HuH-7.5 (cell line): Measurements from ENCODE around the gene PINLYP.

Source experiments
- DNase-seq: peaks from one replicate; pipeline ENCODE4 v3.0.0; 2011; ENCODE audit warnings: low spot score

PINLYP gene

DNA sequence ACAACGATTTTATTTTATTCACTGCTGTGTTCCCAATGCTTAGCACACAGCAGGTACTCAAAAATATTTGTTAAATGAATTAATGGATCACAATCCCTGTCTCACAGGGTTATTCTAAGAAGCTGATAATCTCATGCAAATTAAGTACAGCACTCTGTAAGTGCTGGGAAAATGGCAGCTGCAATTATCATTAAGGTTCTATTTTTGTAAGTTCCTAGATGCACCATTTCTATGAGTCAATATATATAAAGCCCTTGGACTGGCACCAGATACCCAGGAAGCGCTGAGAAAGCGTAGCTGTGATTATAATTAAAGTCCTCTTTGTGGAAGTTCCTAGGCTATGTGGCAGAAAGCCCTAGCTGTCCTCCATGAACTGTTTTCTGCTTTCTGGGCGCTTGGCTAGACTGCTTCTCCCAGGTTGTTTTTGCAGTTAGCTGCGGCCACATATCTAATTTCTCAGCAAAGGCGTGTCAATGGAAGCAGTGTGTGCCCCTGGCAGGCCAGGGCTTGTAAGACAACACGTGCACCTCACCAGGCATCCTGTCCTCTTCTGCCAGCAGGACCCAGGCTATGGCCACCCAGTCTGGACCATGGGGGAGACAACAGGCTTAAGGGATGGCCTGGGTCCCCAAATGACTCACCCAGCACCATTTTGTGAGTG lies 31.1 kb downstream of the PINLYP start:
- DNase-seq: no peak

DNA sequence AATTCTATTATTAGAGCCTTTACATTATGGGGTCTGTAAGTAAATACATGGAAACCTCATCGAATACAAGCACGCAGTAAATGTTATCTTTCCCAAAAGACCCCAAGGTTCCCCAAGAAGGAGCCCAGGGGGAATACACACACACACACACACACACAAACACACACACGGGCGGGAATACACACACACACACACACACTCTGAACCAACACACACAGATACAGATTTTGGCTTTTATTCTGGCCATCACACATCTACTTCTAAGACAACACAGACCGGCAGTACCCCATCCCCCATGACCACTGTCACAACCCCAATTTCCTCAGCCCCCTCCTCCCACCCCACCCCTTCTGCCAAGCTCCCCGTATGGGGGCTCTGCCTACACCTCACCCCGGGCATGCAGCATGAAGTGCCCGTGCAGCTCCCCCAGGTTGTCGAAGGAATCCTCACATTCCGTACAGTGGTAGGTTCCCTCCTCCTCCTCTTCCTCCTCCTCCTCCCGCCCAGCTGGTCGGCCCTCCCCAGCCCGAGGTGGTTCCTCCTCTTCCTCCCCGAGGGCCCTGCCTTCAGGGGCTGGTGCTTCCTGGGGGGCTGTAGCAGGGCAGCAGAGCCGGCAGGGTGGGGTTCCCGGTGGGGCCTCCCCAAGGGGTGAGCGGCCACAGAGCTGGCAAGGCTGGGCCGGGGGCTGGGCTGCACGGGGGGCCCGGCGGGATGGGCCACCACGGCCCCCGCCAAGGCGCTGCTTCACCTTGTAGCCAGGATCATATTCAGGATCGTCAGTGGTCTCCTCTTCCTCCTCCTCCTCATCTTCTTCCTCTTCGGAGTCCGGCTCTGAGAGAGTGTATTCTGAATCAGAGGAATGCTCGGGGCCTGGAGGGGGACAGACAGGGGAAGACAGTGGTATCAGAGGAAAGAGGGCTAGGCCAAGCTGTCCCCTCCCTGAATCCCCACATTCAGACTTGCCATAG lies 31.9 kb downstream of the PINLYP start:
- DNase-seq: no peak

DNA sequence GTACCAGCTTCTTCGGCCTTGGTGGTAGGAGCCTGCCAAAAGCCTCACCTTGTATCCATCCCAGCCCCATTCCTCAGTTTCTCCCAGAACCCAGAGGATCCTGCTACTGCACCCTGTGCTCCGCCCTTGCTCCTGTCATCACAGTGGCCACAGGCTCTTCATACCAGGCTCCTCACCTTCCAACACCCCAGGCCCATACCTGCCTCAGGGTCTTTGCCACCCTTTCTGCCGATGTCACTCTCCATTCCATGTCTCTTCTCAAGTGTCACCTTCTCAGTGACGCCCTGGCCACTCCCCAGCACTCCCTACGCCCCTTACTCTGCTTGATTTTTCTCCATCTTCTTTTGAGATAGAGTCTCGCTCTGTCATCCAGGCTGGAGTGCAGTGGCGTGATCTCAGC lies 34.3 kb downstream of the PINLYP start:
- no peak for DNase-seq

DNA sequence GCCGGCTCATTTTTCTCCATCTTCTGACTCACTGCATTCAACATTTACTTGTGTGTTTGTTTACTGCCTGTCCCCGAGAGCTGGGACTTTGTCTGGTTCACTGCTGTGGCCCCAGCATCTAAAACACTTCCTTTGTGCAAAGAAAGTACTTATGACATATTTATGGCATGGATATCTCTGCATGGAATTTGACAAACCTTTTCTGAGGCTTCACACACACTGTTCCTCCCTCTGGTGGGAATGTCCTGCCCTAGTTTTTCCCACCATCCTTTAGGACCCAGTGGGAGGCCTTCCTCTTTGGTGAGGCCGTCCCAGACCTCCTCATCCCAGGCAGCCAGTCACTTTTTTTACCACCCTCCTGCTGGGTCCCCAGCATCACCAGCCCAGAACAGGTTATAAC lies 34.9 kb downstream of the PINLYP start:
- DNase-seq: no peak

DNA sequence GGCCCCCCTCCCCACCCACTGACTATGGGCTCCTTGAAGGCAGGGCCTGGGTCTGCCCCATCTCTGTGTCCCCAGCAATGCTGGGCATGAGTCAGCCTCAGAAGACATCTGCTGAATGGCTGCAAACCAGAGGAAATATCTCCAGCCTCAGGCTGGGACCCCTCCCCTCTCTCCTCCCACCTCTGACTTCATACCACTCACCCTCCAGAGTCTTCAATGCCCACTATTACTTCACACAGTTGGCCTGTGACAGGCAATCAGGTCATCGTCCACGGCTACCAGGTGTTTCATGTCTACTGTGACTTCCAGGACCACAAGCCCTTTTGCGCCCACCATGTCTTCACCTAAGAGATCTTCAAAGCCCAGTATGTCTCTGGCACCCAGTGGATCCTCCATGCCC lies 36.2 kb downstream of the PINLYP start, which contains the start of gene SRRM5:
Gene SRRM5, plus strand, starts transcription at position 301 of the 400 bp plus-strand sequence. Its CDS starts 34 bp downstream, at position 335.
- DNase-seq: no peak

DNA sequence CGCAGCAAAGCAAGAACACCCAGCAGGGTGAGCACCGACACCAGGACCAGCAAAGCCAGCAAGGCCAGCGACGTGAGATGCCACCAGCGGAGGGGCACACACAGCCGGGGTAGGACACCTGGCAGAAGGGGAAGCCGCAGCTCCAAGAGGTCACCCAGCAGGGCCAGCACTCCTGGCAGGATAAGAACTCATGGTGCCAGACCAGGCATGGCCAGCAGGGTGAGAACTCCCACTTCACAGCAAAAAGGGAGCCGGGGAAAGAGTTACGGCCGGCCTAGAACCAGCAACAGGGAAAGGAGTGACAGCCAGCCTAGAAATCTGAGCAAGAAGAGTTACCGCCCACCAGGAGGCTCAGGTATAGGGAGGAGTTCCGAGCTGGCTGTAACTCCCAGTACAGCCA lies 36.8 kb downstream of the PINLYP start:
- no peak for DNase-seq

DNA sequence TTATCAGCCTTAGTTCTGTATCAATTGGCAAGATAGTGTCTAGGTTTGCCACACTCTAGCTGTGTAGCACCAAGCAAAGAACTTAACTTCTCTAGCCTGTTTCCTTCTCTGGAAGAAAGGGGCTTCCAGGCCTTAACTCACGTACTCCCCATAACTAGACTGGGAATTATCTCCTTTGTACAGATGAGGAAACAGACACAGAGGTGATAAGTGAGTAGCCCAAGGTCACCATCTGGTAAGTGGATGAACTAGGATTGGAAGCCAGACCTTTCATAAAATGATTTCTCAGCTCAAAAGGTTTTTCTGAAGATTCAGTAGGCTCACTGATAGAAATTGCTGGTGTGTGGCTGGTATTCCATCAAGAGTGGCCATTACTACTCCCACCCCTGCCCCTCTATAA lies 40.7 kb downstream of the PINLYP start:
- DNase-seq: no peak

DNA sequence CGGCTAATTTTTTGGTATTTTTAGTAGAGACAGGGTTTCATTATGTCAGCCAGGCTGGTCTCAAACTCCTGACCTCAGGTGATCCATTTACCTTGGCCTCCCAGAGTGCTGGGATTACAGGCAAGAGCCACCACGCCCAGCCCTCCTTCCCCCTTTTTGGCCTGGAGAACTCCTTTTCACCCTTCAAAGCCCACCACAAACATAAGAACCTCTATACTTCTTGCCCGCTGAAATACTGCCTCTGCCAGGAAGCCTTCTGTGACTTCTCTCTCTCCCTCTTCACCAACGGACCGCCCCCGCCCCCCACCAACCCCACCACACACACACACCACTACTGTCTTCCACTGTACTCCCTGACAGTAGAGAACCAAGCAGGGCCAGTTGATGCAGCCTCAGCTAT lies 41.4 kb downstream of the PINLYP start:
- no peak for DNase-seq

DNA sequence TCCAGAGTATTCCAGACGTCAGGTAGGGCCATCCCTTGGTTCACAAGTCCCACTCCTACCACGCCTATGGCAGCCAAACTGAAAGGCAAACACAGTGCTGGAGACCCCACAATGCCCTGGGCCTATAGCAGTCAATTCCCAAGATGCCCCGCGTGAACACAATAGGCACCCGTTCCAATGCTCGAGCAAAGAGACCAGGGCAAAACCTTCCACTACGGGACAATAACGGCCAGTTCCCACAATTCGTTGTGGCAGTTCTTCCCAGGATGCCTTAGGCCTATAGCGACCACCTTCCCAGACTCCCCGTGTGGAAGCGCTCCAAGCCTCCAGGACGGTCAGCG lies 43.3 kb downstream of the PINLYP start:
- DNase-seq: peak; percentile 77

DNA sequence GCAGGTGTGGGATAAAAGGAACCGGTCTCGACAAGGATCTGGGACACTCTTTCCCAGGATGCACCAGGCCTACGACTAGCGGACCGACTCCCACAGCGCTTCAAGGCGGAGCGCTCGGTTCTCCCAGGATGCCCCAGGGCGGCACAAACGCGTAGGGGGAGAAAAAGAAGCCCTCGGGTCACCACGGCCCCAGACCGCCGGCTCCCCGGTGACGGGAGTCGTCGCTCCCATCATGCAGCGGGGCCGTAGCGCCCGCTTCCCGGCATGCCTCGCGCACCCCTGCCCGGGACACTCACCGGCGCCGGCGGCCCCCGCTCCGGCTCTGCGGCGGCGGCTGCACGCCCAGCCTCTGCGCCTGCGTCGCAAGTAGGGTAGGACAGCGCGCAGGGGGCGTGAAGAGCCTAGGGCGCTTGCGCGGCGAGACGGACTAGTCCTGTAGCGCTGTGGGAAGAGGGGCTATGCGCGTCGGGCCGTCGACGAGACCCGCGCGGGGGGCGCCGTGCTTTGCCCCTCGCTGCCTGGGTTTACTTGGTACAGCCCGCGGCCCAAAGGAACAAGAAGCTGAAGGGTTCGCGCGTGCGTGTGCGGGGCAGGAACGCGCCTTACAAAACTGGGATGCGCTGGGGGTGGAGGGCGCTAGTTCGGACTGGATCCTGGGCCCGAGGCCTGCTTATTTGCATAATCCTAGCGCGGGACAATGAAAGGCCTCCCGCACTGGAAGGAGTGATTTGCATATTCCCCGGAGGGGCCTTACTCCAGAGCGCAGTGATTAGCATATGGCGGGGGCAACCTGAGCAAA lies 43.9 kb downstream of the PINLYP start, which contains the start of gene ZNF428:
Gene ZNF428, minus strand, starts transcription at position 368 of the 799 bp plus-strand sequence. CDS start 5,325 bp downstream, outside the sequence.
- DNase-seq: peak; percentile 92

DNA sequence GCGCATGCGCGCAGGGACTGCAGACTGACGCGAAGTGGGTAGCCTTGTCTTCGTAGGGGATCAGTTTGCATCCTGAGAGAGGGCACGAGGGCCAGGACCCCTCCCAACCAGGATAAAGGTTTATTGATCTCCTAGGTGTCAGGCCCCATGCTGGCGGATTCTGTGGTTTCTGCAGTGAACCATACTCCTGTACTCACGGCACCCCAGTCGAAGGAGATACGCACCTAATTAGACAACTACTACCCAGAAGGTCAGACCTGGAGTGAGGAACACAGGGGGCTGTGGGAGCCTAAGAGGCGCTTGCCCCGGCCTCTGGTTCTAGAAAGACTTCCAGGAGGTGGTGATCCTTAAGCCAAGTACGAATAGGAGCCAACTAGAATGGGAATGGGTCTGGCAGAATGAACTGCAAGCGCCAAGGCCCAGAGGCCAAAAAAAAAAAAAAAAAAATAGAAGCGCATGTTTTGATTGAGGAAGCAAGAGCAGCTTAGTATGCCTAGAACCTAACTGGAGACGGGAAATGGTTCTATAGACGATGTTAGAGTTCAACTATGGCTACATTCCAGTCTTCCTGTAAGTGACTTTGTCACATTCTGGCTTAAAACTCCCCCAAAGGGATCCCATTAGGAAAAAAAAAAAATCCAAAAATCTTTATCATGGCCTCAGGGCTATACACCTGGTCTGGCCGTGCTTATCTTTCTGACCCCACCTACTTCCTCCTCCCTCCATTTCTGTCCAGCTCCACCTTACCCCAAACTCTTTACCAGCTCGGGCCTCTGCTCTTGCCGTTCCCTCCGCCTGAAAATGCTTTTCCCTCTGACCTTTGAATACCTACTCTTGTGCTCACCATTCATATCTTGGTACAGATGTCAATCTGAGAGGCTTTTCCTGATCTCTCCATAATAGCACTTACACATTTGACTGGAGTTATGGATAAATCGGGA lies 44.7 kb downstream of the PINLYP start:
- DNase-seq: no peak

DNA sequence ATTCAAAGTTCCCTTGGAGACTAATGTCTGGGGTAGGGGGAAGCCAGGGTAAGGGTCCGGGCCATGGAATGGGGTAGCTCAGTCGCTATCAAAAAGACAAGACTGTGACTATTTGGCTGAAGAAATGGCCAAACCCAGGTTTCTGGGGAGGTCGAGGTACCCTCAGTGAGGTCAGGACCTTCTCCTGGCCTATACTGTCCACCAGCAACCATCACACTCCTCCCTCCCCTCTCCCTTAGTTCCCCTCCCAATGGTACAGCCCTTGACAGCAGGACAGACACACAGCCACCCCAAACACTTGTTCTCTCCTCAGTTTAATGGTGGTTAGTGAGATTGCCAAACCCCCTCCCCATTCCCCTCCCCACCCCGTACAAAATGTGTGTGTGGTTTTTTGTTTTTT lies 46.5 kb downstream of the PINLYP start:
- no peak for DNase-seq

DNA sequence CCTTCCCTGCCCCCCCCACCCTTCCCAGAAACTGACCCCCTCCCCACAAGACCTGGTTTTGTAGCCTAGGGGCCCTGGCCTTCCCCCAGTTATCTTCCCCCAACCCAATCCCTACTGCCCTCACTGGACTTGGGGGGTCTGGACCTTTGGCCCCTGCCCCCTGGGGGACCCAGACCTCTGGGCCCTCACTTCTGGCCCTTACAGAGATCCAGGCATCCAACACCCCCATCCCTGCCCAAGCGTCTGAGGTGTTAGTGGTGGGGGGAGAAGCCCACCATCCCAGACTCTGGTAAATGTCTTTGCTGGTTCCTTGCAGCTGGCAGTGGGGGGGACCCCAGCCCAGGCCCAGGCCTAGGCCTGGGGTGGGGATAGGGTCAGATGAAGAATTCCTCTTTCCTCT lies 47.4 kb downstream of the PINLYP start:
- DNase-seq: no peak

DNA sequence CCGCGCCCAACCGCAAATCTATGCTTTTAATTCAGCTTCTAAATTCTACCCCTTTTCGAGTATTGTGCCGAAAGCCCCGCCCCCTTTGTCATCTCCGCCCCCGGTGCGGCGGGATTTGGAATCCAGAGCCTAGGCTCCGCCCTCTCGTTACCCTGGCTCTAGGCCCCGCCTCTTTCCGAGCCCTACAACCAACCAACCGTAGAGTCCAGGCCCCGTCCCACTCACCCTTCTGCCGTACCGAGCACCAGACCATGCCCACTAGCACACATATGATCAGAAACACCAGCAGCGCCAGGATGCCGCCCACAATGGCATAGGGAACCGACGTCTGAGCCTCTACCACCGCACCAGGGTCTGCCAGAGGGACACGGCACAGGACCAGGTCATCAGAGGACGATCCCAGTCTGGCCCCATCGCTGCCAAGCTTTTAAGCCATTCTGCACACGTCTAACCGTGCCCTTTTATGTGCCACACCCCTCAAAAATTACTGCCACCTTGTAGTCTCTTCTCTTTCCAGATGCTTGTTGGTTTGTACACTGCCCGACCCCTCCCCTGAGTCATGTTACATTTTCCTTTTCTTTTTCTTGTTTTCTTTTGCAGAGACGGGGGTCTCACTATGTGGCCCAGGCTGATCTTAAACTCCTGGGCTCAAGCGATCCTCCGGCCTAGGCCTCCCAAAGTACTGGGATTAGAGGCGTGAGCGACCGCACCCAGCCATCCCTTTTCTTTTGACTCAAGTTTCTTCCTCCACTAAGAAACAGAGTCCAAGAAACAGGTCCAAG lies 48.5 kb downstream of the PINLYP start:
- DNase-seq: no peak

DNA sequence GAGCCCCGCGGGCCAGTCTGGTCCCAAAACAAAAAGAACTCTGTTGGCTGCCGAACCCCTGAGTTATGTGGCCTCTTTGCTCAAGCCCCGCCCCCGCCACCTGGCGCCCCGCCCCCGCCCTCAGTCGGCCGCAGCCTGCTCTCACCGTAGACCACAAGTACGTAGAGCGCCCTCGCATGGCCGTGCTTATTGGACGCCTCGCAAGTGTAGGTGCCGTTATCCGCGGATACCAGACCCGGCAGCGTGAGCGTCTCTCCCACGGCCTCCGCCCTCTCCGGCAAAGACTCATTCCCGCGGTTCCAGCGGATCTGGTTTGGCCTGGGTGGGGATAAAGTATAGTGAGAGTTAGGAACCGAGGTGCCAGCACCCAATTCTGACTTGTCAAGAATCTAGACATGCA lies 49.3 kb downstream of the PINLYP start:
- no peak for DNase-seq

DNA sequence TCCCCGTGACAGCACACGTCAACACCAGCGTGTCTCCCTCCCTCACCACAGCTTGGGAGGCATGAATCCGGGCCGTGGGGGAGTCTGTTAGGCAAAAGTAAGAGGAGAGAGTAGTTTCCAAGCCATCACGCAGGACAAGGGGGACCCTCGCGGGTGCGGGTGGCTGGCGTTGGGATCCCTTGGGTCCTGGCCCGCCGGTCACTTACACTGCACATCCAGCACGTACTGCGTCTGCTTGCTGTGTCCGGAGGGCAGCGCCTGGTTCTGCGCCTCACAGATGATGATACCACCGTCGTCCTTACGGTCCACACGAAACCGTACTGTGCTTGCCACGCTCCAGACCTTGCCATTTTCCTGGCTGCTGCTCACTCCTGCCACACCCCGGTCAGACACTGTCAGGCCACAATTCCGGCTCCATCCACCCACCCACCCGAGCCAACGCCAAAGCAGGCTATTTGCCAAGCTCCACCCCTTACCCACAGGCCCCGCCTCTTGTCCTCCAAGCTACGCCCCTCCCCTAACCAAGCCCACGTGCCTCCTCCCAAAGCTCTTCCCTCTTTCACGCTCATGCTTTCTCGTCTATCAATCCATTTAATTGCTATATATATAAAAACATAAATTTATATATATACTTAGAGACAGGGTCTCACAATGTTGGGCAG lies 50.4 kb downstream of the PINLYP start:
- DNase-seq: no peak

DNA sequence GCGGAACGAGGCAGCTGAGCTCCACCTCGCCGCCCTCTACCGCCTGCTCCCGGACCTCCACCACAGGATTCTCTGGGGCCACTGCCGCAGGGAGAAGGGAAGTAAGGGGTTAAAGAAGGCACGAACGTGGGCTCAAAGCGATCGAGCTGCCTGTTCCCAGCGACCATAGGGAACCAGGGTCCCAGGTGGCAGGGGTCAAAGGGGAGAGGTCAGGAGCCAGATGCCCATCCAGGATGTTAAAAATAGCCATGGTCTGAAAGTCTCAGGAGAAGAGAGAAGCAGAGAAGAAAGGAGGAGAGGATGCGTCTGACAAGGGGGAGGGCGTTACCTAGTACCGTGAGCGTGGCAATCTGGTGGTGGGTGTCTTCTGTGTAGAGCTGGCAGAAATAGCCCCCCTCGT lies 51.2 kb downstream of the PINLYP start:
- DNase-seq: no peak

DNA sequence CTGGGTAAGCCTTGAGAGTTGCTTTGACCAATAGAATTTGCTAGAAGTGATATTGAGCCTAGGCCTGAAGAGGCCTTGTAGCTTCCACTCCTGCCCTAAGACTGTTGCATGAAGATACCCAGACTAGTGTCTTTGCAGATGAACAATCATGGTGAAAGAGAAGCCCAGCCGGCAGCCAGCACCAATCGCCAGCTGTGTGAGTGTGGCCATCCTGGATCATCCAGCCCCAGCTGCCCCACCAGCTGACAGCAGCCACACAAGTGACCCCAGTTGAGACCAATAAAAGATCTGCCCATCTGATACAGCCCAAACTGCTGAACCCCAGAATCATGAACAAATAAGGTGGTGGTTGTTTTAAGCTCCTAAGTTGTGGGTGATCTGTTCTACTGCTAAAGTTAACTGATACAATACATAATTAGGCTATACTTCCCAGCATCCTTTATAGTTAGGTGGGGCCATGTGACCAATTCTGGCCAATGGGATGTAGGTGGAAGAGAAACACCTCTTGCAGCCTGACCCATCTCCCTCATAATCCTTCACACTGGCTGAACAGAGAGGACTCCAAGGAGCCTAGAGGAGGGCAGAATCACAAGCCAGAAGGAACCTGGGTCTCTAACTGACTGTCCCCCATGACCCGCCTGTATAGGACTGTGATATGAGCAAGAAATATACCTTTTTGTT lies 53.2 kb downstream of the PINLYP start:
- no peak for DNase-seq

DNA sequence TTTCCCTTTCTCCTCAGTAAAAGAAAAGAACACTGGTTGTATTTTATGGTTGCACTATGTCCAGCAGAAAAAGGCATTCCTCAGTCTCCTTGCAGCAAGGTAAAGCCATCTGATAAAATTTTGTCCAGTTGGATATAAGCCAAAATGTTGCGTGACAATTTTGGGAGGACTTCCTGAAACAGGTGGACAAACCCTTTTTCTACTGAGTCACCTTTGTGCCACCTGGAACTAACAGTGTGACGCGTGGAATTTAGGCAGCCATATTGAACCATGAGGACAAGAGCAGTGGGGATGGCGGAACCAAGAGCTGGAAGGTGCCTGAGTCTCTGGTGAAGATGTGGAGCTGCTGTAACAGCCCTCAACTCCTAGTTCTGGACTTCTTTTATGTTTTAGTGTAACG lies 55.9 kb downstream of the PINLYP start:
- DNase-seq: no peak
